Memory B cell (primary cell): Measurements from ENCODE around the gene CC2D1A.
A peak's percentile ranks its signal among the peaks of the same experiment; 100 is the strongest.

Experiments
- ATAC-seq: fragments of 150-1000 bp; cut with Tn5 transposase; 2 replicates; pipeline ENCODE4 v1.10.0; 2021; ENCODE audit warnings: low read depth, mild to moderate bottlenecking, moderate library complexity
- DNase-seq, 2 donors: peaks; one replicate each; pipeline ENCODE4 v3.0.0; 2022; ENCODE audit warnings: low spot score in 2 of 2
- H3K27ac Mint-ChIP-seq: one replicate; pipeline ENCODE4 v1.8.0; 2022; ENCODE audit warnings: mild to moderate bottlenecking, moderate library complexity, mixed read lengths
- H3K27me3 Mint-ChIP-seq: one replicate; pipeline ENCODE4 v1.8.0; 2022; ENCODE audit warnings: mixed read lengths
- H3K36me3 Mint-ChIP-seq: one replicate; pipeline ENCODE4 v1.8.0; 2022; ENCODE audit warnings: mild to moderate bottlenecking, mixed read lengths
- H3K4me1 Mint-ChIP-seq: one replicate; pipeline ENCODE4 v1.8.0; 2022; ENCODE audit warnings: mixed read lengths
- H3K4me3 Mint-ChIP-seq: one replicate; pipeline ENCODE4 v1.8.0; 2022; ENCODE audit warnings: mild to moderate bottlenecking, moderate library complexity, mixed read lengths
- H3K9me3 Mint-ChIP-seq: one replicate; pipeline ENCODE4 v1.8.0; 2022; ENCODE audit warnings: mixed read lengths

Gene CC2D1A

DNA sequence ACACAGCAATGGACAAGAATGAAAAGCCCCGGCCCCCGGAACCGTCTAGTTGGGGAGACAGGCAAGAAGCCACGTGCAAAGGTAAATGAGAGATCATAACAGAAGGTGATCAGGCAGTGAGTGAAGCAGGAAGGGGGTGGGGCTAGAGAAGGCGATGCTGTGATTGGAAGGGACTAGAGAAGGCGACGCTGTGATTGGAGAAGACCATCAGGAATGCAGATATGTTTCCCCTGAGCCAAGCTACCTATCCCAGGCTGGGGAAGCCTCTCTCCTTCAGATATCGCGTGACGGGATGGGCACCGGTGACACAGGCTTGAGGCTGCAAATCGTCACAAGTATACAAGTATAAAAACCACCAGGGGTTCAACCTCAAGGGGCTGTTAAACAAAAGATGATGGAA lies 68.1 kb downstream of the CC2D1A start:
- no peaks in the 10 kb centered on the region for H3K27me3 Mint-ChIP-seq
- H3K27ac Mint-ChIP-seq = peak overlapping the region; percentile 10
- peaks cover 12% of the 10 kb centered on the region for H3K36me3 Mint-ChIP-seq
- no peaks in the 10 kb centered on the region for H3K9me3 Mint-ChIP-seq
- H3K4me3 Mint-ChIP-seq = no peak overlapping the region
- ATAC-seq (peak; percentile 54), DNase-seq (no peak)
- peaks cover 13% of the 10 kb centered on the region for H3K4me1 Mint-ChIP-seq

DNA sequence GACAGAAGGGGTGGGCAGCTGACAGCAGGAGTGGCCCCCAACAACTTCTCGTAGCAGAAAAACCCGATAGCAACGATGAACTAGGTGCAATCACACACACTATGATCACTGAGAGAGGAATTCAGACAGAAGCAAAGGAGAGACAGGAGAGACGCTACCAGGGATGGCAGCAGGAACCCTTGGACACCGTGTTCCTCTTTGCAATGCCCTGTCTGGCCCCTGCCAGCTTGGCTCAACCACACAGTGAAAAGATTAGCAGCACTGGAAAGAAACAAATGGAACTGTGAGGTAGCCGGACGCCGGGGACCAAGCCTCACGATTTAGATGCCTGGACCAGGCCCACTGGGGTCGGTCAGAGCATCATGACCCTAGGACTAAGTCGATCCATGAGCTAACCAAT lies 69.9 kb downstream of the CC2D1A start:
- no peaks in the 10 kb centered on the region for H3K9me3 Mint-ChIP-seq
- peaks cover 10% of the 10 kb centered on the region for H3K36me3 Mint-ChIP-seq
- DNase-seq (no peak), ATAC-seq (no peak)
- no peaks in the 10 kb centered on the region for H3K27me3 Mint-ChIP-seq
- peak overlapping the region; percentile 14 for H3K27ac Mint-ChIP-seq
- H3K4me3 Mint-ChIP-seq = no peak overlapping the region
- peaks cover 19% of the 10 kb centered on the region for H3K4me1 Mint-ChIP-seq

DNA sequence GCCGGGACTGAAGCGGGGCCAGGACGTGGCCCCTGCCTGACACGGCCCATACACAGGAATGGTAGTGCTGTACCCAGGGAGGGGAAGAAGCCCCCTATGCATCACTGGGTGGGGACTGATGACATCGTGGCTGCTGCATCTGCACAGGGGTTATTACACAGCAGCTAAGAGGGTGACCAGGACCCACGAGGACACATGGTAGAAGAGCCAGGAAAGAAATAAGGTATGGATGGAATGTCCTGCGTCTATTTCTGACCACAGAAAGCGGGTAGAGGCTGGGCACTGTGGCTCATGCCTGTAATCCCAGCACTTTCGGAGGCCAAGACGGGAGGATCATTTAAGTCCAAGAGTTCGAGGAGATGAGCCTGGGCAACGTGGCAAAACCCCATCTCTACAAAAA lies 70.4 kb downstream of the CC2D1A start:
- H3K4me3 Mint-ChIP-seq = no peak overlapping the region
- no peaks in the 10 kb centered on the region for H3K27me3 Mint-ChIP-seq
- H3K4me1 Mint-ChIP-seq = peaks cover 22% of the 10 kb centered on the region
- peaks cover 10% of the 10 kb centered on the region for H3K36me3 Mint-ChIP-seq
- ATAC-seq = no peak
- H3K27ac Mint-ChIP-seq = no peak overlapping the region
- no peak for DNase-seq
- no peaks in the 10 kb centered on the region for H3K9me3 Mint-ChIP-seq

DNA sequence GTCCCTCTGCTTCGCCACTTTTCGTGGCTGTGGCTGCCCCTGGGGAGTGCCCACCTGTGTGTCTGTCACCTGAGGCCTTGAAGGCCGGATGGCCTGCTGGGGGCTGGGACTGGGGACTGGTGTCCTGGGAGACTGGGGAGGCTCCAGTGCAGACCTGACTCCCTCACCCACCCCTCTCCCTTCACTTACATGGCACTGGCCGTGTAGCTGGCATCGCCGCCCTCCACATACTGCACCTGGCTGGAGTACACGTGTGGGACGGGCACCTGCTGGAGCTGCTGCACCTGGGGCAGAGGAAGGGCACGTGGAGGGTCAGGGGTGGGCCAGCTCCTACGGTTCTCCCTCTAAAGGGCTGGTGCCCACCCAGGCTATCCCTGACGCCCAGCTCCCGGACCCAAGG lies 71.8 kb downstream of the CC2D1A start:
- Mint-ChIP-seq H3K4me3 (peak overlapping the region; percentile 72), H3K36me3 (peaks cover 9% of the 10 kb centered on the region), H3K9me3 (no peaks in the 10 kb centered on the region), H3K27me3 (no peaks in the 10 kb centered on the region), H3K27ac (peak overlapping the region; percentile 90), H3K4me1 (peaks cover 29% of the 10 kb centered on the region)
- ATAC-seq (no peak), DNase-seq (no peak)

DNA sequence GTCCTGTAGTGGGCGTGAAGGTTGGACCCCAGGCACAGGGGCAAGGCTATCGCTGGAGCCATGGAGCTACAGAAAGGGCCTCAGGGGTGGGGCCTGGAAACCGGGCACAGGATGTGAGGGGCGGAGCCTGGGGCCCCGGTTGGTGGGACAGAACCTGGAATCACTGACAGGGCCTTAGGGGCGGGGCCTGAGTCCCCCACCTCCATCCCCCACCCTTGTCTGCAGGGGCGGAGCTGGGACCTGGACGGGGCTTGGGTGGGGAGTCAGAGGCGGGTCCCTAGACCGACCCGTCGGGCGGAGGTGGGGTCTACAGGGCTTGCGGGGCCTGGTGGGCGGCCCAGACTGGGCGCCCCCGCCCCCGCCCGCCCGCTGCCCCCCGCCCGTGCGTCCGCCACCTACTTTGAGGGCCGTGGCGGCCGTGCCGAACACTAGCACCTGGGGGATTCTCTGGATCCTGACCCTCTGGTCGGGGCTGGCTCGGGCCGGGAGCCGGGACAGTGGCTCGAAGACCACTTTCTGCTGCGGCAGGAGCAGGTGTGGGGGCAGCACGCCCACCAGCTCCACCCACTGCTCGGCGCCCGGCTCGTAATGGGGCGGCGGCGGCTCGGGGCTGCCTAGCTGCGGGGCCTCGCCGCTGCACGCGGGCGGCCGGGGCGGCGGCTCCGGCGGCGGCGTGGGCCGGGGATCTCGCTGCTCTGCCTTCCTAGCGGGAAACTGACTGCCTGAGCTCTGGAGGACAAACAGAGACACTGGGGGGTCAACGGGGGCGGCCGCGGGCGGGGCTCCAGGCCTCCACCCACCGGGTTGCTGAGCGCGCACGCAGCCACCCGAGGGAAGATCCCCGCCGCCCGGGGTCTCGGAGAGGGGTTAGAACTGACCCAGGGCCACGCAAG lies 72.6 kb downstream of the CC2D1A start:
- H3K4me3 Mint-ChIP-seq = peak overlapping the region; percentile 72
- H3K27ac Mint-ChIP-seq = peak overlapping the region; percentile 90
- H3K36me3 Mint-ChIP-seq = peaks cover 9% of the 10 kb centered on the region
- H3K4me1 Mint-ChIP-seq = peaks cover 35% of the 10 kb centered on the region
- no peaks in the 10 kb centered on the region for H3K9me3 Mint-ChIP-seq
- peak; percentile 40 for ATAC-seq
- no peak for DNase-seq
- H3K27me3 Mint-ChIP-seq = no peaks in the 10 kb centered on the region

DNA sequence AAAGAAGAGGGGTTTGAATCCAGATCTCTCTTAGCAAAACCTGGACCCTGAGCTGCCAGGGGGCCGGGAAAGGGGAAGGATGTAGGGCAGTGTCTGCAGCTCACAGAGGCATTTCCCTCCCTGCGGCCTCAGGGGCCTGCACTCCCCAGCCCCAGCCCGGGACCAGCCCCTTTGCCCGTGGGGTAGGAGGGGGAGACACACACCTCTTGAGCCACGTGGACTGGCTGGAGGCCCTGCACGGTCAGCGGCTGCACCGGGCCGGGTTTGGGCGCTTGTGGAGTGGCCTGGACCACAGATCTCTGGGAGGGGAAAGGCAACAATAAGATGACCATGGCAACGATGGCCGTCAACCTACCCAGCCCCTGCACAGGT lies 73.2 kb downstream of the CC2D1A start:
- H3K27ac Mint-ChIP-seq = peak overlapping the region; percentile 77
- peak overlapping the region; percentile 65 for H3K4me3 Mint-ChIP-seq
- H3K36me3 Mint-ChIP-seq = peaks cover 6% of the 10 kb centered on the region
- peak; percentile 21 for ATAC-seq
- H3K9me3 Mint-ChIP-seq = no peaks in the 10 kb centered on the region
- H3K4me1 Mint-ChIP-seq = peaks cover 33% of the 10 kb centered on the region
- no peak for DNase-seq
- no peaks in the 10 kb centered on the region for H3K27me3 Mint-ChIP-seq

DNA sequence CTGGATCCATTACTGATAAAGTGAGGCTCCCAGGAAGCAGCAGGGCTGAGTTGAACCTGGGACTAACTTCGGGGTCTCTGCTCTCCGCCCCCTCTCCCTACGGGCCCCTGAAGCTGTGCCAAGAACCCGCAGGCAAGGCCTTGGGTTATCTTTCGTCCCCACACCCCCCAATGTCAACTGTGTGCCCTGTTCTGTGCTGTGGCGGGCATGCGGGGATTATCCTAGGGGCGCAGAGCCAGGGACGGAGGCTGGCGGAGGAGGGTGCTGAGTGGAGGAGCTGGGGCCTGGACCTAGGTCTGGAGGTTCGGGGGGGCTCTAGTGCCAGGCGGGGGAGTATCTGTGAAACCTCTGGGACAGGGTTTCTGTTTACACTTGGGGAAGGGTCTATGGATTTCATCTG lies 73.7 kb downstream of the CC2D1A start:
- Mint-ChIP-seq H3K27ac (peak overlapping the region; percentile 77), H3K9me3 (no peaks in the 10 kb centered on the region), H3K4me1 (peaks cover 30% of the 10 kb centered on the region), H3K27me3 (no peaks in the 10 kb centered on the region), H3K36me3 (peaks cover 4% of the 10 kb centered on the region), H3K4me3 (peak overlapping the region; percentile 65)
- no peak for ATAC-seq
- DNase-seq = no peak

DNA sequence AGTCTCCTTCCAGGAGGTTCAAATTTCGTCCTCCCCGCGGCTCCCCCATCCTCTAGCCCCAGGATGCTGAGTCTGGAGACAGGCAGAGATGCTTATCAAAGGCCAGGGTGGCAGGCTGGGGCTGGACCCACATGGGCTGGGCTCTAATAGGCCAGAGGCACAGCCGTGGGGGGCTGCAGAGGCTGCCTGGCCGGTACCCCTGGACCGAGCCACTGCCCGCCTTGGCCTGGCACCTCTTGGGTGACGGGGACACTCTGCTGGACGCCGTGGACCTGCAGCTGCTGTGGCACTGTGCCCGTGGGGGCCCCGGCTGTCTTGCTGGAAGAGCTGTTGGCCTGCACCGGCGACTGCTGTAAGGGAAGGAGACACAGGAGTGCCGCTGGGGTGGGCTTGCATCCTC lies 74.3 kb downstream of the CC2D1A start:
- H3K27ac Mint-ChIP-seq = no peak overlapping the region
- DNase-seq (no peak), ATAC-seq (no peak)
- no peaks in the 10 kb centered on the region for H3K27me3 Mint-ChIP-seq
- H3K4me3 Mint-ChIP-seq = no peak overlapping the region
- peaks cover 4% of the 10 kb centered on the region for H3K36me3 Mint-ChIP-seq
- no peaks in the 10 kb centered on the region for H3K9me3 Mint-ChIP-seq
- H3K4me1 Mint-ChIP-seq = peaks cover 33% of the 10 kb centered on the region
